Activated CD8-positive, alpha-beta memory T cell treated with anti-CD3 and anti-CD28 coated beads for 36 hours (primary cell): ENCODE results near the gene NDUFAF2. TPM values are rescaled to one million over a fixed set of nuclear protein-coding genes. Genes with fewer than 3 reads are reported as not detected.
"Not testable (repeated sequence)": the region's sequence is repeated elsewhere in the genome, so short reads cannot be mapped to it uniquely, and the experiment has no call there.

Source experiments
- CTCF ChIA-PET: fragments of 350-600 bp; sonication (Branson Sonifier 250); formaldehyde crosslinking; loops from one replicate; lab custom pipeline; 2021; ENCODE audit warnings: antibody characterized with exemption; lab: Charles Lee
- POLR2A ChIA-PET: fragments of 350-600 bp; sonication (Branson Sonifier 250); formaldehyde crosslinking; loops from one replicate; lab custom pipeline; 2021; ENCODE audit warnings: antibody characterized with exemption; lab: Charles Lee
- total RNA-seq, 2 experiments: library from RNA; stranded (reverse); gene quantifications; one replicate each; pipeline ENCODE4 v1.2.3, GENCODE V29; 2021

The NDUFAF2 gene
- total RNA-seq, 2 experiments from 2014 or later, result 43.8 to 48.3 TPM

DNA sequence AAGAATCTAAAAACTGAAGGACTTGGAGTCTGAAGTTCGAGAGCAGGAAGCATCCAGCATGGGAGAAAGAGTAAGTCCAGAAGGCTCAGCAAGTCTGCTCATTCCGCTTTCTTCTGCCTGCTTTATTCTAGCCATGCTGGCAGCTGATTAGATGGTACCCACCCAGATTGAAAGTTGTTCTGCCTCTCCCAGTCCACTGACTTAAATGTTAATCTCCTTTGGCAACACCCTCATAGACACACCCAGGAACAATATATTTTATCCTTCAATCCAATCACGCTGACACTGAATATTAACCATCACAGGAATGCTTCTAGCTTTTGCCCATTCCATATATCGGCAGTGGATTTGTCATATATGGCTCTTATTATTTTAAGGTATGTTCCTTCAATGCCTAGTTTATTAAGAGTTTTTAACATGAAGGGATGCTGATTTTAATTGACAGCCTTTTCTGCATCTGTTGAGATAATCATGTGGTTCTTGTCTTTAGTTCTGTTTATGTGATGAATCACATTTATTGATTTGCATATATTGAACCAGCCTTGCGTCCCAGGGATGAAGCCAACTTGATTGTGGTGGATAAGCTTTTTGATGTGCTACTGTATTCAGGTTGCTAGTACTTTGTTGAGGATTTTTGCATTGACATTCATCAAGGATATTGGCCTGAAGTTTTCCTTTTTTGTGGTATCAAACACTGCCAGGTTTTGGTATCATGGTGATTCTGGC lies 148.2 kb downstream of the NDUFAF2 start:
- CTCF ChIA-PET, POLR2A ChIA-PET: not testable (repeated sequence)

DNA sequence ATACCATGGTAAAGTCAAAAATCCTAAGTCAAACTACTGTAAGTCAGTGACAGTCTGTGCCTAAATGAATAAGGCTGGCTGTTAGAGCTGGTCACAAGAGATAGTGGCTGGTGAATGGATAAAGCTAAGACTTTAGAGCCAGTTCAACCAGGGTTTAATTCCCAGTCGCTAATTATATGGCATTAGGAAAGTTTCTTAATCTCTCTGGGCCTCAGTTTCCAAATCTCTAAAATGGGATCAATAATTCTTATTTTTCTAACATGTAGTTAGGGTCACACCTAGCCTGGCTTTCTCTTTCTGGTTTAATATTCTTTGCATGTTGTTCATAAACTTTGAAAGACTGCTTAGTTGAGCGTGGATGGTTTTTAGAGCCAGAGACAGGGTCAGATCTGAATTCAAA lies 152.5 kb downstream of the NDUFAF2 start:
- ChIA-PET POLR2A (no interaction called here), CTCF (no interaction called here)

GRCh38 chr5:61098251-61098995 lies 153.4 kb downstream of the NDUFAF2 start:
- ChIA-PET POLR2A (no interaction called here), CTCF (no interaction called here)

- ChIA-PET CTCF (no interaction called here), POLR2A (no interaction called here)
These were observed 155.4 kb downstream of the NDUFAF2 start for GRCh38 chr5:61100437-61100836.

DNA sequence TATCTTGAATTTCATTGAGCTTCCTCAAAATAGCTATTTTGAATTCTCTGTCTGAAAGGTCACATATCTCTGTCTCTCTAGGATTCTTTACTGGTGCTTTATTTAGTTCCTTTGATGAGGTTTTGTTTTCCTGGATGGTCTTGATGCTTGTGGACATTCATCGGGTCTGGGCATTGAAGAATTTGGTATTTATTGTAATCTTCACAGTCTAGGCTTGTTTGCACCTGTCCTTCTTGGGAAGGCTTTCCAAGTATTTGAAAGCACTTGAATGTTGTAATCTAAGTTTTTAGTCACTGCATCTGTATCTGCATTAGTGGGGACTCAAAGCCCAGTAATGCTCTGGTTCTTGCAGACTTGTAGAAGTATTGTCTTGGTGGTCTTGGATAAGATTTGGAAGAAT lies 169.4 kb downstream of the NDUFAF2 start:
- CTCF ChIA-PET, result no interaction called here

DNA sequence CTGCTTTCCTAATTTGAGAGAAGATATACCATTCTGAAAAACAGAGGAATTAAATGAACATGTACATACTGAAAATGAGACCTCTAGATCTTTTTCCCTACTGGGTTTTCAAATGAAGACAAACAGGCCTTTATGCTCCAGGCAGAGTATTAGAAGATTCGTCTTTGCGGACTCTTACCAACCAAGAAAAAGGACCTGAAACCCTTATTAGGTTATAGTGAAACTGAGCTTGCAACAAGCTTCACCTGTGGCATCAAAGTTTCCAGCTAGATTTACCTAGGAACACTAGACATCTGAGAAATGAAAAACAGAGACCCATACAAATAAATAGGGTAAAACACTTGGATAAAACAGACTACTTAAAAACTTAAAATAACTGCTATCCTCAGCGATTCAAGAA lies 171.0 kb downstream of the NDUFAF2 start:
- ChIA-PET CTCF (no interaction called here), POLR2A (no interaction called here)

More for the DNA sequence above, 169.4 kb downstream of the NDUFAF2 start:
- POLR2A ChIA-PET, result no interaction called here

DNA sequence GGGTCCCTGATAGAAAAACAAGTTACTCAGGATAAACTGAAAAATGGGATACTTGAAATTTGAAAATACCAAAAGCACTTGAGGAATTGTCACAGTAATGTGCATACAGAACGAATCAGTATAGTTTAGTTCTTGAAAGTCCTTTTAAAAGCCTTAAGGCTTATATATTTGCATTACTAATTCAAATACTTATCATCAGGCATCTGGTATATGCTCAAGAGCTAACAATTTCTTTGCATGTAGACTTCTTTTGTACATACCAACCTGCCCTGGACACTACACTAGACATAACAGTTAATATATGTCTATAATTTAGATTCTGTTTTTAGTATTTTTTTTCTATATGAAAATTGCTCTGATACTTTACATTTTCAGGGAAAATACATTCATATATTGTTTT lies 174.1 kb downstream of the NDUFAF2 start:
- CTCF ChIA-PET, result no interaction called here

GRCh38 chr5:61120534-61120933 lies 175.5 kb downstream of the NDUFAF2 start:
- CTCF ChIA-PET, result no interaction called here
- POLR2A ChIA-PET, result no interaction called here

More for the DNA sequence above, 174.1 kb downstream of the NDUFAF2 start:
- POLR2A ChIA-PET, result no interaction called here

GRCh38 chr5:61123145-61123544 lies 178.1 kb downstream of the NDUFAF2 start:
- ChIA-PET CTCF (no interaction called here), POLR2A (no interaction called here)

DNA sequence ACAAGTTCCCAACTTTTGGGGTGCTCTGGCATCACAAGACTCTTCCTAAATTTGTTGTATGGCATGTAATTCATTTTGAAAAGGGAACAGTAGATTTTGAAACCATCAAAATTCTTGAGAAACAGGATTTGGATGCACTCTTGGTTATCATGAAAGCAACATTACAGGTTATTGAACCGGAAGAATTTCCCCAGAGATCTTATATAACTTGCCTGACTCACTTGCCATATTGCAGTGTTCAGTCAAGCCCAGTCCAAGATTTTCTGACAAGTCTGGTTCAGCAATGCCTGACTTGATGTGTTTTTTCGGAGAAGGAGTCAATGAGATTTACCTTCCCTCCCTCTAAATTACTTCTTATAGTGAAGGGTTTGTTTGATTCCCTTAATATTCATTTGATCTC lies 185.3 kb downstream of the NDUFAF2 start:
- ChIA-PET POLR2A (no interaction called here), CTCF (no interaction called here)

- ChIA-PET CTCF (no interaction called here), POLR2A (no interaction called here)
These were observed 187.6 kb downstream of the NDUFAF2 start for GRCh38 chr5:61132559-61132958.

GRCh38 chr5:61137835-61138234 lies 192.8 kb downstream of the NDUFAF2 start:
- POLR2A ChIA-PET, result no interaction called here
- CTCF ChIA-PET, result no interaction called here

- POLR2A ChIA-PET, result interaction anchor here (0.6 kb wide), 1 partner anchor 13 kb away, joined by 3 read pairs; no protein-coding TSS in a partner anchor
- CTCF ChIA-PET, result no interaction called here
These were observed 194.3 kb downstream of the NDUFAF2 start for GRCh38 chr5:61139094-61139873.

DNA sequence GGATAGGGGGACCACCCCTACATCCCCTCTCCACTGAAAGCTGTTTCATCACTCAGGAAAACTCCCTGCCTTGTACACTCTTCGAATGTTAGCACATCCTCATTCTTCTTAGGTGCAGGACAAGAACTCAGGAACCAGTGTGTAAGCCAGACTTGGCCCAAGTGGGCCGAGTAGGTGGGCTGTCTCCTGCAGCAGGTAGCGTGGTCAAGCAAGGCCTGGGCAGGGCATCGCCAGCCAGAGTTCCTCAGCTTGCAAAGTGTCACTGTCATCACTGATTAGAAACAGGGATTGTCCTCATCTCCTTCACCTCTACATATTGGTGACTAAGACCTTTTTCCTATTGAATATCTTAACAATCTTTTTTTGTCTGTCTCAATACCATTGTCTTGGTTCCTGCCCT lies 194.9 kb downstream of the NDUFAF2 start:
- CTCF ChIA-PET, result no interaction called here
- POLR2A ChIA-PET, result interaction anchor here (0.6 kb wide), 1 partner anchor 12 kb away, joined by 3 read pairs; no protein-coding TSS in a partner anchor

- CTCF ChIA-PET, result no interaction called here
These were observed 196.8 kb downstream of the NDUFAF2 start for GRCh38 chr5:61141801-61142200.

GRCh38 chr5:61142391-61142790 lies 197.4 kb downstream of the NDUFAF2 start:
- POLR2A ChIA-PET, result no interaction called here
- CTCF ChIA-PET, result no interaction called here

More at GRCh38 chr5:61141801-61142200, 196.8 kb downstream of the NDUFAF2 start:
- POLR2A ChIA-PET, result no interaction called here

DNA sequence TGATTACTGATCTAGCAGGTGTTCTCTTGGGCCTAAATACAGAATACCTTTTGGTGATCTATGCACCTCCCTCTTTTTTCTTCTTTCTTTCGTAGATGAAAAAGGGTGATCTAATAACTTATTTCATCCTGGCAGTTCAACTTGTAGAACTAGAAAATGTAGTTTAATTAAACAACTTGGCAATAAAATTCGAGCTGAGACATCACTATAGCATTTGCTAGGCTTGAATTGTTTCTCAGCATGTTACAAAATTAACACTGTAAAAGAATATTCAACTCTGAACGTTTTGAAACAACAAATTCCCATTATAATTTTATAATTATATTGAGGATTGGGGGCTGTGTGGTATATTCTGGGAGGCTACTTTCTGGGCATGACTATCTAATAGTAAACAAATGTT lies 197.8 kb downstream of the NDUFAF2 start:
- POLR2A ChIA-PET, result no interaction called here
- CTCF ChIA-PET, result no interaction called here

DNA sequence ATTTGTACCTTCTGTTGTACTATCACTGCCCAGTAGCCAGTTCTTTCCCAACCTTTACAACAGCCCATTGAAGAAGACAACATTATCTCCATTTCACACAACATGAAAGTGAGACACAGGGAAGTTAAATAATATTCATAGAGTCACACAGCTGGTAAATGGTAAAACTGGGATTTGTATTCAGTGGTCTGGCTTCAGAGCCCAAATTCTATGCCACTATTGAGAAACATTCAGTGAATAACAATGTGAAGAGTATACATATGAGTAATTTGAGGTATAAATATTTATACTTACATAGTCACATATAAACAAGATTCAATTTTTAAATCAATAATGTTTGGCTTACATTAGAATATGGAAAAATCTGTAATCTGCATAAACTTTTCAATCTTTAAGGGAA lies 203.5 kb downstream of the NDUFAF2 start:
- ChIA-PET POLR2A (no interaction called here), CTCF (no interaction called here)

DNA sequence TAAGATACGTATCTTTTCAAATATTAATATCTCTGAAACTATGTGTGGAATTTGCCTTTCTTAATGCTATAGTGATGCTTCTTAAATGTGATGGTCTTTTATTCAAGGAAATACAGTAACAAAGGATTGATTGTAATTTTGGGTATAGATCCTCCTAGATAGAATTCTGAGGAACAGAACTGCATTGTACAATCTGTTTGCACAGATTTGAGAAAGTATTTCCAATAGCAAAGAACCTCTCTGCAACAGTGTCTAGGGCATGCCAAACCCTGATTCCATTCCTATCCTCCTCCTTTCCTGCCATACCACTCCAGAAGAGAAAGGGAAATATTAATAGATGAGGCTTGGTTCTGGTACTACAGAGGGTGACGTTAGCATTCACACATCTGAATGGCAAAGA lies 206.9 kb downstream of the NDUFAF2 start:
- ChIA-PET CTCF (no interaction called here), POLR2A (interaction anchor here (0.6 to 0.7 kb wide), 2 partner anchors 12 to 443 kb away, joined by 3 read pairs; no protein-coding TSS in a partner anchor)

DNA sequence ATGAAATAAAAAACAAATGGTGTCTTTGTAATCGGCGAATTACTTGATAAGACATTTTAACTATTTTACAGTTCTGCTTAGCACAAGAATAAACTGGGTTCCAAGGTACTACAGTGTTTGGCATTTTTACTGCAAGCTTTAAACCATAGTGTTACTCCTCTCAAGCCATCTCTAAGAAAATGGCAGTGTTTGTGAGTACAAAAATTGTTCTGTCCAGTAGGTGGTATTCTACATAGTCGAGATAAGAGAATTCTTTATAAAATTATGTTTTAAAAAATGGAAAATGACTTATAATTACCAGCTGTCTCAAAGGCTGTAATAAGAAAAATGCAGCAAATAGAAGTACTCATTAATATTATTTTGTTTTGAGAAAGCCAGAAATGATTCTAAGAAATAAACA lies 214.1 kb downstream of the NDUFAF2 start:
- ChIA-PET CTCF (no interaction called here), POLR2A (no interaction called here)
